HepG2 (cell line): ENCODE results near the gene GRK6. TPM values are rescaled to one million over a fixed set of nuclear protein-coding genes. Genes with fewer than 3 reads are reported as not detected.

Experiments
- ATAC-seq: fragments of 200-7000 bp; cut with Tn5 transposase; 3 replicates; pipeline ENCODE4 v1.9.1; 2020; ENCODE audit warnings: mild to moderate bottlenecking, moderate library complexity
- BruUV-seq: library from RNA; stranded (reverse); fragments of 400-500 nt; replicated peaks from 2 replicates; lab custom pipeline; 2021; lab: Mats Ljungman, UMichigan
- CTCF ChIA-PET: fragments of 300-600 bp; formaldehyde crosslinking; extraction: SDS; loops from one replicate; lab custom pipeline; 2021; ENCODE audit warnings: low total read pairs, inconsistent platforms, low intra/inter-chr PET ratio; lab: Yijun Ruan, JAX
- POLR2A ChIA-PET: fragments of 350-600 bp; sonication (Branson Sonifier 250); formaldehyde crosslinking; loops from one replicate; lab custom pipeline; 2020; ENCODE audit warnings: antibody characterized with exemption, inconsistent platforms; lab: Yijun Ruan, JAX
- DNase-seq: peaks from one replicate; pipeline ENCODE4 v3.0.0-alpha.2; 2015; ENCODE audit warnings: low spot score
- FAIRE-seq: peaks from 3 replicates; lab custom pipeline; 2011; peaks lifted over from hg19 to GRCh38; lab: Jason Lieb, UNC
- H2AFZ ChIP-seq: one replicate; pipeline ENCODE4 v1.6.1; 2011; ENCODE audit warnings: low read length, inconsistent platforms
- H3K27ac ChIP-seq: fragments of 300-600 bp; 3 replicates; pipeline ENCODE4 v1.8.0; 2011; ENCODE audit warnings: mixed run types, mild to moderate bottlenecking, mixed read lengths, low read length, inconsistent platforms; ENCODE audit not compliant: insufficient read depth; ENCODE audit errors: extremely low read length
- H3K27me3 ChIP-seq, 2 experiments: fragments of 200-600 bp in 1 of 2; 2 replicates in 1 of 2; 3 replicates in 1 of 2; pipeline versions ENCODE4 v1.6.0 to v1.8.0; 2011; ENCODE audit warnings: low read length in 2 of 2, mild to moderate bottlenecking in 2 of 2, moderate library complexity in 2 of 2, inconsistent platforms in 1 of 2; ENCODE audit not compliant: insufficient read depth in 2 of 2, control insufficient read depth in 1 of 2
- H3K36me3 ChIP-seq, 2 experiments: fragments of 200-600 bp in 1 of 2; replicated peaks in 1 of 2; 2 replicates in 1 of 2; 3 replicates in 1 of 2; pipeline versions ENCODE4 v1.5.1 to v1.8.0; 2011; ENCODE audit warnings: low read length in 2 of 2, inconsistent platforms in 1 of 2; ENCODE audit not compliant: insufficient read depth in 2 of 2, control insufficient read depth in 1 of 2
- H3K4me1 ChIP-seq: 2 replicates; pipeline ENCODE4 v1.5.1; 2012; ENCODE audit warnings: low read length, inconsistent platforms; ENCODE audit not compliant: insufficient read depth
- H3K4me2 ChIP-seq: 2 replicates; pipeline ENCODE4 v1.6.0; 2011; ENCODE audit warnings: low read depth, low read length, inconsistent platforms
- H3K4me3 ChIP-seq, 3 experiments: fragments of 200-600 bp in 1 of 3; sonication (generic), shearing (Covaris generic) in 1 of 3; replicated peaks in 1 of 3; 2 replicates each; pipeline ENCODE4 v1.5.1; 2011 to 2016; ENCODE audit warnings: low read length in 3 of 3, inconsistent platforms in 2 of 3, low read depth in 2 of 3, mild to moderate bottlenecking in 2 of 3, control low read depth in 1 of 3, mixed read lengths in 1 of 3; ENCODE audit not compliant: insufficient read depth in 1 of 3
- H3K79me2 ChIP-seq: one replicate; pipeline ENCODE4 v1.6.1; 2011; ENCODE audit warnings: low read length, inconsistent platforms; ENCODE audit not compliant: insufficient read depth
- H3K9ac ChIP-seq: 2 replicates; pipeline ENCODE4 v1.6.0; 2011; ENCODE audit warnings: mild to moderate bottlenecking, low read depth, low read length, inconsistent platforms; ENCODE audit not compliant: insufficient read depth
- H3K9me3 ChIP-seq: 2 replicates; pipeline ENCODE4 v1.5.1; 2012; ENCODE audit warnings: mild to moderate bottlenecking, low read length
- H4K20me1 ChIP-seq: 2 replicates; pipeline ENCODE4 v1.6.0; 2011; ENCODE audit warnings: inconsistent platforms, mild to moderate bottlenecking, low read length, moderate library complexity; ENCODE audit not compliant: insufficient read depth
- AGO2 ChIP-seq: fragments of 200-400 bp; formaldehyde crosslinking; optimal IDR thresholded peaks from 2 replicates; pipeline ENCODE3; 2017; ENCODE audit warnings: mild to moderate bottlenecking, low read depth, low read length, moderate library complexity
- ARNTL ChIP-seq: sonication (generic); formaldehyde crosslinking; IDR thresholded peaks from 2 replicates; pipeline ENCODE4 v1.4.0; 2020; ENCODE audit warnings: mild to moderate bottlenecking, missing genetic modification reagents
- DNMT1 ChIP-seq: sonication (generic); formaldehyde crosslinking; IDR thresholded peaks from 2 replicates; pipeline ENCODE4 v1.5.1; 2020; ENCODE audit warnings: mild to moderate bottlenecking, missing genetic modification reagents
- E2F1 ChIP-seq: sonication (generic); formaldehyde crosslinking; IDR thresholded peaks from 2 replicates; pipeline ENCODE4 v1.5.0; 2020; ENCODE audit warnings: missing genetic modification reagents
- RBFOX2 ChIP-seq: fragments of 200-400 bp; formaldehyde crosslinking; IDR thresholded peaks from 2 replicates; pipeline ENCODE4 v1.6.1; 2017; ENCODE audit warnings: low read depth, mild to moderate bottlenecking, low read length
- SP2 ChIP-seq: sonication (generic); formaldehyde crosslinking; IDR thresholded peaks from 2 replicates; pipeline ENCODE4 v1.5.1; 2020; ENCODE audit warnings: mild to moderate bottlenecking, missing genetic modification reagents
- TCF7L2 ChIP-seq: IDR thresholded peaks from 2 replicates; pipeline ENCODE4 v1.6.1; 2011; ENCODE audit warnings: mild to moderate bottlenecking, low read depth, low read length, moderate library complexity
- ZKSCAN8 ChIP-seq: IDR thresholded peaks from 2 replicates; pipeline ENCODE4 v1.6.1; 2016; ENCODE audit warnings: borderline replicate concordance, missing genetic modification reagents, missing compliant biosample characterization
- ZNF180 ChIP-seq: sonication (generic); formaldehyde crosslinking; IDR thresholded peaks from 2 replicates; pipeline ENCODE4 v1.4.0; 2020; ENCODE audit warnings: low read depth, missing genetic modification reagents, borderline replicate concordance
- ZNF512B ChIP-seq: sonication (generic); formaldehyde crosslinking; IDR thresholded peaks from 2 replicates; pipeline ENCODE4 v1.5.1; 2020; ENCODE audit warnings: missing genetic modification reagents, mild to moderate bottlenecking, borderline replicate concordance
- ZNF550 ChIP-seq: sonication (generic); formaldehyde crosslinking; IDR thresholded peaks from 2 replicates; pipeline ENCODE4 v1.4.0; 2020; ENCODE audit warnings: mild to moderate bottlenecking, missing genetic modification reagents, borderline replicate concordance
- ZNF816 ChIP-seq: sonication (generic); formaldehyde crosslinking; IDR thresholded peaks from 2 replicates; pipeline ENCODE4 v1.8.0; 2022; ENCODE audit warnings: missing genetic modification reagents, mild to moderate bottlenecking, borderline replicate concordance
- WGBS: methylation state at CpG from one replicate; pipeline ENCODE4 v1.1.6; 2017; ENCODE audit warnings: low lambda C conversion rate; 5-methylcytosine and 5-hydroxymethylcytosine counted together
- in situ Hi-C: cut with HindIII; loops from 2 replicates; pipeline ENCODE4 v1.10.0; 2017; ENCODE audit warnings: low pct_unique_long_range_greater_than_20kb; ENCODE audit not compliant: extremely low pct_ligation_motif_present
- intact Hi-C: fragments of 100-400 bp; cut with micrococcal nuclease; formaldehyde crosslinking; loops from one replicate; pipeline ENCODE4 v1.10.0; 2022; ENCODE audit not compliant: unreplicated experiment
- polyA plus RNA-seq, 8 experiments: library from polyadenylated mRNA; depleted of rRNA in 3 of 8; stranded (reverse) in 7 of 8; unstranded in 1 of 8; fragments of >200 nt; fragmentation: Illumina TruSeq in 4 of 8; extraction: Trizol in 4 of 8; gene quantifications; 2 replicates each; pipeline versions ENCODE4 v1.2.1 to v1.2.3, GENCODE V29; 2011 to 2016; ENCODE audit warnings: low read depth in 4 of 8, missing spikeins in 1 of 8, mixed read lengths in 1 of 8; ENCODE audit not compliant: insufficient read depth in 1 of 8
- total RNA-seq, 5 experiments: library from RNA; depleted of rRNA; stranded (reverse); fragments of >200 nt; fragmentation: Illumina TruSeq; extraction: Trizol; gene quantifications; 2 replicates each; pipeline ENCODE4 v1.2.3, GENCODE V29; 2016; ENCODE audit warnings: low read depth in 1 of 5

GRK6 gene
- total and polyA plus RNA-seq, 2 of the 13 experiments (the other 11 are each of a cell fraction or from before 2014, with no cell fraction given) = 13.2 to 19.9 TPM

- POLR2A ChIA-PET = no interaction called here
- TF ChIP-seq ARNTL (no peak), DNMT1 (CRISPR knock-in tag) (no peak), ZKSCAN8 (CRISPR knock-in tag) (no peak), ZNF816 (no peak), TCF7L2 (no peak), ZNF512B (no peak), ZNF550 (CRISPR knock-in tag) (no peak), ZNF180 (CRISPR knock-in tag) (no peak), E2F1 (no peak), RBFOX2 (0 out of 2 replicates have a peak, but pooled peaks have one; percentile 23), AGO2 (peak; percentile 55), SP2 (CRISPR knock-in tag) (no peak)
- TF ChIP-seq, all 625 proteins: peak for 2
- CTCF ChIA-PET = no interaction called here
- FAIRE-seq = no peak
- no TSS peak for BruUV-seq
- H4K20me1 ChIP-seq = no peaks in the 10 kb centered on the region
- DNase-seq = no peak
- WGBS = 95% methylated on average over 12 of the region's 22 CpGs
- no peaks in the 10 kb centered on the region for H3K9me3 ChIP-seq
- H3K27ac ChIP-seq = no peak overlapping the region
- no peak for ATAC-seq
- intact Hi-C loops = no loop called here
- no peak overlapping the region for H3K9ac ChIP-seq
- peaks cover 3% of the 10 kb centered on the region for H3K4me1 ChIP-seq
- no peak overlapping the region for H2AFZ ChIP-seq
- no peaks in the 10 kb centered on the region for H3K27me3 ChIP-seq
- H3K4me2 ChIP-seq = no peak overlapping the region
- no peak overlapping the region for H3K4me3 ChIP-seq
- peaks cover 7 to 10% of the 10 kb centered on the region in 2 experiments; a peak in 4 of 5 replicates for H3K36me3 ChIP-seq
- no peaks in the 10 kb centered on the region for H3K79me2 ChIP-seq
- in situ Hi-C loops = no loop called here
Measured at GRCh38 chr5:177483994-177484901, 57.8 kb downstream of the GRK6 start.
